PC-9 (cell line): ENCODE results near the gene MSL1.

Source experiments
- EZH2 ChIP-seq: fragments of 200-600 bp; sonication (generic); IDR thresholded peaks from 2 replicates; pipeline ENCODE4 v1.8.0; 2017; ENCODE audit warnings: antibody characterized with exemption, low read depth
- TF ChIP-seq, protein P1 (sequence below): fragments of 200-600 bp; sonication (generic); conservative IDR thresholded peaks from 2 replicates; pipeline ENCODE4 v1.6.1; 2017; ENCODE audit warnings: mixed run types, antibody characterized with exemption, mild to moderate bottlenecking, moderate library complexity

DNA sequence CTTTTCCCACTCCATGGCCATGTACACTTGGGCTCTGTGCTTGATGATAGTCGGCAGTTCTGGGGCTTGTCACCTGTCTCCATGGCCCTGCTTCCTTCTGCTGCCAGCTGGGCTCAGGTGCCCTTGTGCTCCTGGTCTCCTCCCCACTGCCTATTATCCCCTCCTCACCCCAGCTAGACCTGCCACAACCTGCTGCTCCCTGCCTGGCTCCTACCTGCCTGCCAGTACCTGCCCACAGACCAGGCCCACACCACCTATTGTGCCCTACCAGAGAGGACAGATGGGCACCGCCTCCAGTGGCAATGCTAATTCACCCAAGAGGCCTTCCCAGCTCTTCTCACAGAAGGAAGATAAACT lies 55.0 kb downstream of the MSL1 start:
- TF ChIP-seq, protein P1, sequence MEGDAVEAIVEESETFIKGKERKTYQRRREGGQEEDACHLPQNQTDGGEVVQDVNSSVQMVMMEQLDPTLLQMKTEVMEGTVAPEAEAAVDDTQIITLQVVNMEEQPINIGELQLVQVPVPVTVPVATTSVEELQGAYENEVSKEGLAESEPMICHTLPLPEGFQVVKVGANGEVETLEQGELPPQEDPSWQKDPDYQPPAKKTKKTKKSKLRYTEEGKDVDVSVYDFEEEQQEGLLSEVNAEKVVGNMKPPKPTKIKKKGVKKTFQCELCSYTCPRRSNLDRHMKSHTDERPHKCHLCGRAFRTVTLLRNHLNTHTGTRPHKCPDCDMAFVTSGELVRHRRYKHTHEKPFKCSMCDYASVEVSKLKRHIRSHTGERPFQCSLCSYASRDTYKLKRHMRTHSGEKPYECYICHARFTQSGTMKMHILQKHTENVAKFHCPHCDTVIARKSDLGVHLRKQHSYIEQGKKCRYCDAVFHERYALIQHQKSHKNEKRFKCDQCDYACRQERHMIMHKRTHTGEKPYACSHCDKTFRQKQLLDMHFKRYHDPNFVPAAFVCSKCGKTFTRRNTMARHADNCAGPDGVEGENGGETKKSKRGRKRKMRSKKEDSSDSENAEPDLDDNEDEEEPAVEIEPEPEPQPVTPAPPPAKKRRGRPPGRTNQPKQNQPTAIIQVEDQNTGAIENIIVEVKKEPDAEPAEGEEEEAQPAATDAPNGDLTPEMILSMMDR, result no peak
- no peak for TF ChIP-seq EZH2
